GM23338 (cell line): ENCODE measurements around the gene LEPR. TPM values are rescaled to one million over a fixed set of nuclear protein-coding genes. Genes with fewer than 3 reads are reported as not detected.

Experiments used
- ATAC-seq: fragments of 200-7000 bp; cut with Tn5 transposase; 3 replicates; pipeline ENCODE4 v1.9.1; 2020
- DNase-seq: peaks from one replicate; pipeline ENCODE4 v3.0.0-alpha.2; 2015; ENCODE audit warnings: low spot score
- H2AFZ ChIP-seq: fragments of 200-600 bp; sonication (generic); 2 replicates; pipeline ENCODE4 v1.8.0; 2016; ENCODE audit warnings: antibody characterized with exemption, mild to moderate bottlenecking, moderate library complexity
- H3F3A ChIP-seq: fragments of 200-600 bp; sonication (generic); replicated peaks from 2 replicates; pipeline ENCODE4 v1.8.0; 2017; ENCODE audit warnings: antibody characterized with exemption, mixed run types, low read depth
- H3K27ac ChIP-seq: fragments of 200-600 bp; sonication (generic); 2 replicates; pipeline ENCODE4 v1.6.1; 2016; ENCODE audit warnings: low read depth
- H3K27me3 ChIP-seq: fragments of 200-600 bp; sonication (generic); 2 replicates; pipeline ENCODE4 v1.8.0; 2016; ENCODE audit warnings: mild to moderate bottlenecking, mixed run types, moderate library complexity; ENCODE audit not compliant: insufficient read depth
- H3K36me3 ChIP-seq: fragments of 200-600 bp; sonication (generic); 2 replicates; pipeline ENCODE4 v1.8.0; 2016; ENCODE audit warnings: mild to moderate bottlenecking; ENCODE audit not compliant: insufficient read depth
- H3K4me1 ChIP-seq: fragments of 200-600 bp; sonication (generic); 2 replicates; pipeline ENCODE4 v1.8.0; 2016; ENCODE audit warnings: mild to moderate bottlenecking, moderate library complexity; ENCODE audit not compliant: insufficient read depth
- H3K4me2 ChIP-seq: fragments of 200-600 bp; sonication (generic); 2 replicates; pipeline ENCODE4 v1.7.1; 2017; ENCODE audit warnings: mixed run types
- H3K4me3 ChIP-seq: fragments of 200-600 bp; sonication (generic); 2 replicates; pipeline ENCODE4 v1.6.1; 2016; ENCODE audit warnings: mixed run types
- H3K79me2 ChIP-seq: fragments of 200-600 bp; sonication (generic); replicated peaks from 2 replicates; pipeline ENCODE4 v1.8.0; 2017; ENCODE audit warnings: mild to moderate bottlenecking; ENCODE audit not compliant: insufficient read depth
- H3K9me2 ChIP-seq: fragments of 200-600 bp; sonication (generic); 2 replicates; pipeline ENCODE4 v1.8.0; 2017; ENCODE audit not compliant: insufficient read depth
- H4K20me1 ChIP-seq: fragments of 200-600 bp; sonication (generic); replicated peaks from 2 replicates; pipeline ENCODE4 v1.8.0; 2017; ENCODE audit warnings: mild to moderate bottlenecking; ENCODE audit not compliant: insufficient read depth
- H3K27ac Mint-ChIP-seq: 2 replicates; pipeline ENCODE4 v1.8.0; 2020; ENCODE audit warnings: inconsistent platforms, mild to moderate bottlenecking, moderate library complexity, mixed read lengths
- H3K27me3 Mint-ChIP-seq: 3 replicates; pipeline ENCODE4 v1.8.0; 2022; ENCODE audit warnings: low read depth, mild to moderate bottlenecking, moderate library complexity, mixed read lengths, inconsistent platforms; ENCODE audit not compliant: insufficient read depth, poor library complexity
- H3K36me3 Mint-ChIP-seq: 3 replicates; pipeline ENCODE4 v1.8.0; 2021; ENCODE audit warnings: low read depth, mild to moderate bottlenecking, inconsistent platforms, moderate library complexity, mixed read lengths
- H3K4me1 Mint-ChIP-seq: 3 replicates; pipeline ENCODE4 v1.8.0; 2020; ENCODE audit warnings: mild to moderate bottlenecking, inconsistent platforms, mixed read lengths
- H3K4me3 Mint-ChIP-seq: 3 replicates; pipeline ENCODE4 v1.8.0; 2021; ENCODE audit warnings: moderate library complexity, mild to moderate bottlenecking, inconsistent platforms, mixed read lengths
- H3K9me3 Mint-ChIP-seq: 3 replicates; pipeline ENCODE4 v1.8.0; 2020; ENCODE audit warnings: moderate library complexity, mild to moderate bottlenecking, inconsistent platforms, mixed read lengths
- CREB1 ChIP-seq: fragments of 250-450 bp; sonication (Bioruptor Pico); IDR thresholded peaks from 2 replicates; pipeline ENCODE4 v1.5.0; 2020; ENCODE audit warnings: low read depth, mild to moderate bottlenecking, moderate library complexity
- EZH2 ChIP-seq: fragments of 200-600 bp; sonication (generic); IDR thresholded peaks from one replicate; pipeline ENCODE4 v1.8.0; 2017; ENCODE audit warnings: antibody characterized with exemption, mild to moderate bottlenecking, low read depth; ENCODE audit not compliant: unreplicated experiment
- EZH2phosphoT487 ChIP-seq: fragments of 200-600 bp; sonication (generic); IDR thresholded peaks from one replicate; pipeline ENCODE4 v1.8.1; 2018; ENCODE audit warnings: antibody characterized with exemption; ENCODE audit not compliant: unreplicated experiment
- NANOG ChIP-seq: IDR thresholded peaks from 2 replicates; pipeline ENCODE4 v1.6.1; 2016; ENCODE audit warnings: antibody characterized with exemption, borderline replicate concordance
- POLR2AphosphoS5 ChIP-seq: IDR thresholded peaks from 2 replicates; pipeline ENCODE4 v1.6.1; 2016; ENCODE audit warnings: antibody characterized with exemption, low read depth
- STAT1 ChIP-seq: IDR thresholded peaks from one replicate; pipeline ENCODE4 v1.6.1; 2016; ENCODE audit warnings: antibody characterized with exemption; ENCODE audit not compliant: unreplicated experiment
- ZNF114 ChIP-seq: fragments of 250-450 bp; sonication (Bioruptor Pico); IDR thresholded peaks from 2 replicates; pipeline ENCODE4 v1.5.0; 2020; ENCODE audit warnings: mild to moderate bottlenecking, moderate library complexity
- polyA plus RNA-seq: library from polyadenylated mRNA; unstranded; fragments of >200 nt; fragmentation: Nextera tagmentation; extraction: Ambion mirVana; gene quantifications from 2 replicates; pipeline ENCODE4 v1.2.1, GENCODE V29; 2016
- total RNA-seq: library from RNA; depleted of rRNA; stranded (reverse); fragments of >200 nt; shearing (Covaris generic); gene quantifications from 2 replicates; pipeline ENCODE4 v1.2.3, GENCODE V29; 2014
- TF ChIP-seq, protein P1 (sequence below): IDR thresholded peaks from one replicate; pipeline ENCODE4 v1.6.1; 2018; ENCODE audit warnings: antibody characterized with exemption; ENCODE audit not compliant: unreplicated experiment

The LEPR gene
- total and polyA plus RNA-seq, 2 experiments from 2014 or later: 2.1 to 4.7 TPM

DNA sequence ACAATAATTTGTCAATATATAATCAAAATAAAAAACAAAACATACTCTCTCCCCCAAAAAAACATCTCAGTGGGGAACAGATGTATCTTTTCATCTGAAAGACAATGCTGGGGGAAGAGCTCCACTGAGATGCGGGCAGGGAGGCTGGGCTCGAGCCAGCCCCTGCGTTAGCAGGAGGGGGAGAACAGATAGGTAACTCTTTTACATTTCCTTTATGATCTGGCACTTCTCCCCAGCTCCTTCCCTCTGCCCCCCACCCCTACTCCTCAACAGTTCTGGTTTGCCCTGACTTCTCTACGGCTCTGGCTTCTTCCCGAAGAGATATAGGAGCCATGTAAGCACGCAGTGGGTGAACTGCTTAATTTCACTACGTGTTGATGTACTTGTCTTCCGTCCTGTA is 12.4 kb downstream of the LEPR start (continued):
- no peak for TF ChIP-seq EZH2
- TF ChIP-seq NANOG: no peak
- TF ChIP-seq ZNF114 (CRISPR knock-in tag): no peak
- no peak for TF ChIP-seq EZH2phosphoT487

DNA sequence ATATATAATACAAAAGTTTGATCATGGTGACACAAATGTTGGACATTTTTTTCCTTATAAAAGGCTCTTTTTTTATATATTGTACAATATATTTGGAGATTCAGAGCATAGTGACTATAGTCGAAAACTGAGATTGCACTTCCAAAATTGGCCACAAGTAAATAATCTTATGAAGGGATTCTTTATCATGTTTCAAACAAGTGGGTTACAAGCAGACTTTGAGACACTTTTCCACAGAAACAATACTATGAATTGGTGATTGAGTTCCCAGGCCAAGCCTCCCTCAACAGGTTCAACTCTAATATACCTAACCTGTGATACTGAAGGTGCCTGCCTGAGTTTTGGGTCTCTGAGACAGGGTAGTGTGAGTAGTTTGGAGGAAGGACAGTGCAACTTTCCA is 13.8 kb downstream of the LEPR start:
- Histone ChIP-seq H3K4me1 (peaks cover 25% of the 10 kb centered on the region), H3K27me3 (no peaks in the 10 kb centered on the region), H3K79me2 (no peaks in the 10 kb centered on the region), H3K4me3 (no peak overlapping the region), H2AFZ (no peak overlapping the region), H3K27ac (no peak overlapping the region), H4K20me1 (no peaks in the 10 kb centered on the region), H3F3A (no peaks in the 10 kb centered on the region), H3K36me3 (no peaks in the 10 kb centered on the region), H3K4me2 (no peak overlapping the region), H3K9me2 (no peaks in the 10 kb centered on the region)
- no peak overlapping the region for H3K4me3 Mint-ChIP-seq
- peaks cover 2% of the 10 kb centered on the region for H3K27me3 Mint-ChIP-seq
- H3K27ac Mint-ChIP-seq: no peak overlapping the region
- no peaks in the 10 kb centered on the region for H3K9me3 Mint-ChIP-seq
- DNase-seq (no peak), ATAC-seq (no peak)
- H3K4me1 Mint-ChIP-seq: peaks cover 38% of the 10 kb centered on the region
- TF ChIP-seq POLR2AphosphoS5 (no peak), NANOG (no peak), CREB1 (no peak)
- TF ChIP-seq, protein P1, sequence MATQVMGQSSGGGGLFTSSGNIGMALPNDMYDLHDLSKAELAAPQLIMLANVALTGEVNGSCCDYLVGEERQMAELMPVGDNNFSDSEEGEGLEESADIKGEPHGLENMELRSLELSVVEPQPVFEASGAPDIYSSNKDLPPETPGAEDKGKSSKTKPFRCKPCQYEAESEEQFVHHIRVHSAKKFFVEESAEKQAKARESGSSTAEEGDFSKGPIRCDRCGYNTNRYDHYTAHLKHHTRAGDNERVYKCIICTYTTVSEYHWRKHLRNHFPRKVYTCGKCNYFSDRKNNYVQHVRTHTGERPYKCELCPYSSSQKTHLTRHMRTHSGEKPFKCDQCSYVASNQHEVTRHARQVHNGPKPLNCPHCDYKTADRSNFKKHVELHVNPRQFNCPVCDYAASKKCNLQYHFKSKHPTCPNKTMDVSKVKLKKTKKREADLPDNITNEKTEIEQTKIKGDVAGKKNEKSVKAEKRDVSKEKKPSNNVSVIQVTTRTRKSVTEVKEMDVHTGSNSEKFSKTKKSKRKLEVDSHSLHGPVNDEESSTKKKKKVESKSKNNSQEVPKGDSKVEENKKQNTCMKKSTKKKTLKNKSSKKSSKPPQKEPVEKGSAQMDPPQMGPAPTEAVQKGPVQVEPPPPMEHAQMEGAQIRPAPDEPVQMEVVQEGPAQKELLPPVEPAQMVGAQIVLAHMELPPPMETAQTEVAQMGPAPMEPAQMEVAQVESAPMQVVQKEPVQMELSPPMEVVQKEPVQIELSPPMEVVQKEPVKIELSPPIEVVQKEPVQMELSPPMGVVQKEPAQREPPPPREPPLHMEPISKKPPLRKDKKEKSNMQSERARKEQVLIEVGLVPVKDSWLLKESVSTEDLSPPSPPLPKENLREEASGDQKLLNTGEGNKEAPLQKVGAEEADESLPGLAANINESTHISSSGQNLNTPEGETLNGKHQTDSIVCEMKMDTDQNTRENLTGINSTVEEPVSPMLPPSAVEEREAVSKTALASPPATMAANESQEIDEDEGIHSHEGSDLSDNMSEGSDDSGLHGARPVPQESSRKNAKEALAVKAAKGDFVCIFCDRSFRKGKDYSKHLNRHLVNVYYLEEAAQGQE: no peak
- peaks cover 4% of the 10 kb centered on the region; the same call in 1 of the 3 replicates for H3K36me3 Mint-ChIP-seq

- Histone ChIP-seq H3F3A (no peaks in the 10 kb centered on the region), H3K36me3 (no peaks in the 10 kb centered on the region), H3K79me2 (no peaks in the 10 kb centered on the region), H4K20me1 (no peaks in the 10 kb centered on the region), H3K4me1 (peaks cover 25% of the 10 kb centered on the region), H2AFZ (no peak overlapping the region), H3K27ac (no peak overlapping the region), H3K27me3 (no peaks in the 10 kb centered on the region), H3K9me2 (no peaks in the 10 kb centered on the region), H3K4me3 (no peak overlapping the region), H3K4me2 (no peak overlapping the region)
- H3K4me3 Mint-ChIP-seq: no peak overlapping the region
- no peak for ATAC-seq
- H3K27me3 Mint-ChIP-seq: peaks cover 2% of the 10 kb centered on the region
- peak overlapping the region; percentile 35; the same call in 1 of the 2 replicates for H3K27ac Mint-ChIP-seq
- H3K36me3 Mint-ChIP-seq: peaks cover 4% of the 10 kb centered on the region; the same call in 1 of the 3 replicates
- DNase-seq: no peak
- no peaks in the 10 kb centered on the region for H3K9me3 Mint-ChIP-seq
- peaks cover 36% of the 10 kb centered on the region for H3K4me1 Mint-ChIP-seq
- TF ChIP-seq STAT1 (no peak), ZNF114 (CRISPR knock-in tag) (no peak), NANOG (no peak), CREB1 (no peak), EZH2 (no peak)
- TF ChIP-seq, protein P1: no peak
These were observed 14.3 kb downstream of the LEPR start for GRCh38 chr1:65434760-65435159.
